OCI-LY7 (cell line): ENCODE data around the gene TADA2B. TPM values are rescaled to one million over a fixed set of nuclear protein-coding genes. Genes with fewer than 3 reads are reported as not detected.

ENCODE experiments used
- BruUV-seq: library from RNA; stranded (reverse); fragments of 400-500 nt; replicated peaks from 2 replicates; lab custom pipeline; 2021; lab: Mats Ljungman, UMichigan
- CTCF ChIA-PET: fragments of 300-600 bp; sonication (Branson Sonifier 250); formaldehyde crosslinking; loops from one replicate; lab custom pipeline; 2022; ENCODE audit warnings: antibody characterized with exemption; ENCODE audit not compliant: unreplicated experiment; lab: Charles Lee
- POLR2A ChIA-PET: fragments of 300-600 bp; sonication (Branson Sonifier 250); formaldehyde crosslinking; loops from one replicate; lab custom pipeline; 2022; ENCODE audit warnings: antibody characterized with exemption; lab: Charles Lee
- DNase-seq: peaks from one replicate; pipeline ENCODE4 v3.0.0-alpha.2; 2015; ENCODE audit warnings: low spot score
- H2AFZ ChIP-seq: fragments of 200-600 bp; sonication (generic), shearing (Covaris generic); 2 replicates; pipeline ENCODE4 v1.6.1; 2014; ENCODE audit warnings: mild to moderate bottlenecking, antibody characterized with exemption, low read length, moderate library complexity
- H3K27ac ChIP-seq: fragments of 200-600 bp; sonication (generic); 2 replicates; pipeline ENCODE4 v1.5.1; 2014; ENCODE audit warnings: mixed run types, low read depth, mild to moderate bottlenecking, moderate library complexity, low read length, inconsistent platforms; ENCODE audit not compliant: poor library complexity, severe bottlenecking
- H3K36me3 ChIP-seq: fragments of 200-600 bp; sonication (generic); 2 replicates; pipeline ENCODE4 v1.6.1; 2014; ENCODE audit warnings: mild to moderate bottlenecking, antibody characterized with exemption, low read length, moderate library complexity, mixed read lengths; ENCODE audit not compliant: insufficient read depth
- H3K4me1 ChIP-seq: fragments of 200-600 bp; sonication (generic); 2 replicates; pipeline ENCODE4 v1.5.1; 2014; ENCODE audit warnings: mild to moderate bottlenecking, low read length; ENCODE audit not compliant: insufficient read depth, poor library complexity, severe bottlenecking
- H3K4me2 ChIP-seq: fragments of 200-600 bp; sonication (generic); 2 replicates; pipeline ENCODE4 v1.6.1; 2014; ENCODE audit warnings: mild to moderate bottlenecking, low read length
- H3K4me3 ChIP-seq: fragments of 200-600 bp; sonication (generic); 2 replicates; pipeline ENCODE4 v1.5.1; 2014; ENCODE audit warnings: mild to moderate bottlenecking, low read depth, low read length; ENCODE audit not compliant: poor library complexity, severe bottlenecking
- H3K79me2 ChIP-seq: fragments of 200-600 bp; sonication (generic); 2 replicates; pipeline ENCODE4 v1.6.1; 2016; ENCODE audit warnings: low read depth, mild to moderate bottlenecking, low read length, moderate library complexity, mixed read lengths; ENCODE audit not compliant: insufficient read depth
- H3K9me2 ChIP-seq: fragments of 200-600 bp; sonication (generic); 2 replicates; pipeline ENCODE4 v1.6.1; 2016; ENCODE audit warnings: mild to moderate bottlenecking, low read length, mixed read lengths; ENCODE audit not compliant: insufficient read depth
- H3K9me3 ChIP-seq: fragments of 200-600 bp; sonication (generic); 2 replicates; pipeline ENCODE4 v1.6.1; 2014; ENCODE audit warnings: mild to moderate bottlenecking, mixed run types, low read length, mixed read lengths
- H4K20me1 ChIP-seq: fragments of 200-600 bp; sonication (generic); 2 replicates; pipeline ENCODE4 v1.6.1; 2014; ENCODE audit warnings: mild to moderate bottlenecking, antibody characterized with exemption, low read length, moderate library complexity, mixed read lengths; ENCODE audit not compliant: insufficient read depth
- CTCF ChIP-seq: fragments of 200-600 bp; sonication (generic); conservative IDR thresholded peaks from 2 replicates; pipeline ENCODE4 v1.5.1; 2014; ENCODE audit warnings: mild to moderate bottlenecking, antibody characterized with exemption, low read length, moderate library complexity, mixed read lengths
- EZH2phosphoT487 ChIP-seq: fragments of 200-600 bp; sonication (generic); IDR thresholded peaks from 2 replicates; pipeline ENCODE4 v1.6.1; 2018; ENCODE audit warnings: low read depth, borderline replicate concordance, mild to moderate bottlenecking, mixed run types, antibody characterized with exemption, low read length, moderate library complexity, mixed read lengths
- intact Hi-C: fragments of 100-400 bp; cut with micrococcal nuclease; formaldehyde crosslinking; loops from one replicate; pipeline ENCODE4 v1.10.0; 2022; ENCODE audit not compliant: unreplicated experiment
- total RNA-seq, 2 experiments: library from RNA; depleted of rRNA in 1 of 2; stranded (reverse); fragments of >200 nt in 1 of 2; shearing (Covaris generic) in 1 of 2; gene quantifications; 2 replicates each; pipeline ENCODE4 v1.2.3, GENCODE V29; 2014 to 2022

Gene TADA2B
- total RNA-seq, 2 experiments from 2014 or later, result 9.9 to 20.2 TPM

- H3K27ac ChIP-seq, result no peak overlapping the region
- no peak for TF ChIP-seq EZH2phosphoT487
- TF ChIP-seq CTCF, result no peak
- H3K9me3 ChIP-seq, result no peaks in the 10 kb centered on the region
- no peak overlapping the region for H3K4me3 ChIP-seq
- ChIA-PET POLR2A (no interaction called here), CTCF (no interaction called here)
- no peak overlapping the region for H2AFZ ChIP-seq
- H3K4me1 ChIP-seq, result peaks cover 19% of the 10 kb centered on the region
- peaks cover 61% of the 10 kb centered on the region for H3K36me3 ChIP-seq
- H3K9me2 ChIP-seq, result no peaks in the 10 kb centered on the region
- no peaks in the 10 kb centered on the region for H3K79me2 ChIP-seq
- H3K4me2 ChIP-seq, result no peak overlapping the region
- intact Hi-C loops, result no loop called here
- BruUV-seq, result no TSS peak
- no peaks in the 10 kb centered on the region for H4K20me1 ChIP-seq
- DNase-seq, result no peak
Observed at GRCh38 chr4:7016512-7016911, 26.7 kb upstream of the TADA2B start.

GRCh38 chr4:7017446-7018048 lies 25.6 kb upstream of the TADA2B start:
- H3K4me2 ChIP-seq, result no peak overlapping the region
- DNase-seq, result no peak
- intact Hi-C loops, result no loop called here
- no peak overlapping the region for H3K4me3 ChIP-seq
- ChIA-PET CTCF (interaction anchor here (1.1 kb wide), 1 partner anchor 25 kb away, joined by 5 read pairs; the partner anchor contains the start of gene TADA2B), POLR2A (interaction anchor here (0.6 kb wide), 1 partner anchor 1974 kb away, joined by 3 read pairs; no protein-coding TSS in a partner anchor)
- H3K27ac ChIP-seq, result no peak overlapping the region
- no peaks in the 10 kb centered on the region for H3K9me2 ChIP-seq
- TF ChIP-seq CTCF (no peak), EZH2phosphoT487 (no peak)
- no TSS peak for BruUV-seq
- H3K36me3 ChIP-seq, result peaks cover 56% of the 10 kb centered on the region
- H2AFZ ChIP-seq, result no peak overlapping the region
- H3K79me2 ChIP-seq, result no peaks in the 10 kb centered on the region
- H3K4me1 ChIP-seq, result peaks cover 19% of the 10 kb centered on the region
- H3K9me3 ChIP-seq, result no peaks in the 10 kb centered on the region
- H4K20me1 ChIP-seq, result no peaks in the 10 kb centered on the region

- Histone ChIP-seq H3K4me1 (peaks cover 15% of the 10 kb centered on the region), H3K4me2 (no peak overlapping the region), H3K79me2 (no peaks in the 10 kb centered on the region), H4K20me1 (no peaks in the 10 kb centered on the region), H3K36me3 (peaks cover 48% of the 10 kb centered on the region), H3K9me3 (no peaks in the 10 kb centered on the region), H3K9me2 (no peaks in the 10 kb centered on the region), H3K4me3 (no peak overlapping the region), H2AFZ (no peak overlapping the region), H3K27ac (no peak overlapping the region)
- DNase-seq, result no peak
- CTCF ChIA-PET, result no interaction called here
- POLR2A ChIA-PET, result interaction anchor here (0.6 kb wide), 1 partner anchor 1975 kb away, joined by 3 read pairs; no protein-coding TSS in a partner anchor
- TF ChIP-seq EZH2phosphoT487 (no peak), CTCF (no peak)
- BruUV-seq, result no TSS peak
- intact Hi-C loops, result no loop called here
Observed at GRCh38 chr4:7018281-7018680, 24.9 kb upstream of the TADA2B start.
